HG03442 (cell line): Measurements from ENCODE around the gene CCER1.

Experiments used
- ATAC-seq: cut with Tn5 transposase; IDR thresholded peaks from one replicate; pipeline ENCODE4 v1.9.1; 2021; ENCODE audit warnings: mild to moderate bottlenecking, moderate library complexity; ENCODE audit not compliant: unreplicated experiment

The CCER1 gene

DNA sequence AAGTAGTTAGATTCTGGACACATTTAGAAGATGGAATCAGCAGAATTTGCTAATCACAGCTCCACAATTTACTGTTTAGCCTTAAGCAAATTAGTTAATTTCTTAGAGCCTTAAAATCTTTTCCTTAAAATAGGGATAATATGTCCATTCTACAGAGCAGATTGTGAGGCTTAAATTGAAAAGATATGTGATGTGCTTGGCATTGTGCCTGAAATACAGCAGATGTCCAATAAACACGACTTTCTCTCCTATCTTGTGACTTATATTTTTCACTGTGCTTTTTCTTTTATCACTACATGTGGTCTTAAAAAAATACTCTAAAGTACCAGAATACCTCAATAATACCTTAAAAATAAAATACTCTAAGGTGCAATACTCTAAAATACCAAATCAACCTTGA, 30.6 kb downstream of the CCER1 start:
- no peak for ATAC-seq

GRCh38 chr12:90922145-90922627, 32.8 kb downstream of the CCER1 start:
- no peak for ATAC-seq

DNA sequence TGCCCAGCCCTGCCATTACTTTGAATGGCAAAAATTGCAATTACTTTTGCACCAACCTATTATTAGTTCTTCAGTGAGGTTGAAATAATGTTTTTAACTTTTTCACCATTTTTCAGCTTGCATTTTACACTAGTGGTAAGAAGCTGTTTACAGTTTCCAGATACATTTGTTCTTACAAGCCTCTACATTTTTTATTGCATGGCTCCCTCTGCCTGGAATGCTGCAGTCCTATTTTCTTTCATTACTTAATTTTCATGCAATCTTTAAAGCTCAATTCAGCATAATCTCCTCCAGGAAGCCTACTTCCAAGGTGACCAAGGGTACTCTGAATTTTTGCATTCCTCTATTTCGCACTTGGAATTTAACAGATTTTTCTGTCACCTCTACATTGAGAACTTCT, 33.4 kb downstream of the CCER1 start:
- ATAC-seq, result no peak

- no peak for ATAC-seq
Observed at GRCh38 chr12:90920222-90920621, 34.8 kb downstream of the CCER1 start.

GRCh38 chr12:90917431-90917830, 37.5 kb downstream of the CCER1 start:
- no peak for ATAC-seq

DNA sequence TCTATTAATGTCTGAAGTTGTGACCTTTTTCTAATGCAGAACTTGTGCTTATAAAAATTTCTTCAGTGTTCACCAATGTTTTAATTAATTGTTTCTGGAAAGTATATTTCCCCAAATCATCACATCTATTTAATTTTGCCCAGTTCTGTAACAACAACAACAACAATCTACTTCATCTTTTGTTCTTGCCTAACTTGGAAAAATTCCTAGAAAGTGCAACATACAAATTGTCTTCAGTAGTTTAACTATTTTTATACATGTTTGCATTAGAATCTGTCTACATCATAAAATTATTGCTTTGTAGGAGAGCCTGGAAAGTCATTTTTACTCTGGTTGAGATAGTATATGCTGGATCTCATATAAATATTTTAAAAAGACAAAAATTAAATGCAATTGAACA, 38.5 kb downstream of the CCER1 start:
- no peak for ATAC-seq

DNA sequence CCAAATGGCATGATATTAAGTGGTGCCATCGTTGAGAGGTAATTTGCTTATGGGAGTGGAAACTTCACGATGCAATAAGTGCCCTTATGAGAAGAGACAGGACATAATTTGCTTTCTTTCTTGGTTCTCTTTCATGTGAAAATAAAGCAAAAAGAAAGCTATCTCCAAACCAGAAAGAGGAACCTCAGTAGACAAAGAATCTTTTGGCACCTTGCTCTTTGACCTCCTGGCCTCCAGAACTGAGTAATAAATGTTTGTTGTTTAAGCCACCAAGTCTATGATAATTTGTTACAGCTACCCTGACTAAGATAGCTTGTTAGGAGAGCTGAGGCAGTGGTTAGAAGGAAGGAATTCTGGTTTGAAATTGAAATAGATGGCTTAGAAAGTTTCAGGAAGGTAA, 39.6 kb downstream of the CCER1 start:
- ATAC-seq, result no peak

- ATAC-seq, result no peak
Observed at GRCh38 chr12:90910958-90911357, 44.0 kb downstream of the CCER1 start.

GRCh38 chr12:90909069-90909770, 45.8 kb downstream of the CCER1 start:
- no peak for ATAC-seq

GRCh38 chr12:90908465-90908864, 46.5 kb downstream of the CCER1 start:
- ATAC-seq, result no peak

DNA sequence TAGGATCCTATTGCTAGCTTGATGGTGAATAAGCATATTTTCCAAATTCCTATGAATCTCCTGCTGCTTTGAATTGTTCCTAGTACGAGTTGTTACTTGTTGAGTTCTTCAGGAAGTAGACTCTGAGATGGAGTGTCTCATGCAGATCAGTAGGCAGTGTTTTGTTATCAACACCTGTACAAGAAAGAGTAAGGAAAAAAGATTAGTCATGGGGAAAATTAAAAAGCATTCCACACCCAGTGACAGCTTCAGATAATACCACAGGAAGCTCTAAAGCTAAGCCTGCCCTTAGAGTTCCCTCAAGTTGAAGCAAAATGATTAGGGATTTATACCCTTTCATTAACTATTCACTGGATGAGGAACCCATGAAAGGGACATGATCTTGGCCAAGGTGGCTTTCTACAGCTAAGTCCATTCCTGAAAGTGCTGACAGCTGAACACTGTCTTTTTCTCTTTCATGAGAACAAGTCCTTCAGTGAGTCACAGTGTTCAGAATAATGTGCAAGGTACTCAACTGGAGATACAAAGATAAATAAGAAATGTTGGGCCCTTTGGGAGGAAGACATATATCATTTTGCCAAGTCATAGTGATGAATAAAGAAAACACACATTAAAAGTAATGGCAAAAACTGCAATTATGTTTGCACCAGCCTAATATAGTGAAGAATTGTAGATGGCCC, 49.1 kb downstream of the CCER1 start:
- ATAC-seq, result no peak

- no peak for ATAC-seq
Observed at GRCh38 chr12:90902596-90902995, 52.4 kb downstream of the CCER1 start.
